ENCODE measurements around the gene BAZ2A. TPM values are rescaled to one million over a fixed set of nuclear protein-coding genes. Genes with fewer than 3 reads are reported as not detected.

BAZ2A gene
- total RNA-seq, 1 experiment from 2014 or later: 106 TPM

GRCh38 chr12:56551070-56551469 is 79.1 kb downstream of the BAZ2A start:
- no peak overlapping the region for H3K27ac ChIP-seq (ENCODE audit: low read depth, low read length)
- CTCF ChIA-PET: no interaction called here
- DNase-seq (ENCODE audit: low read depth, low spot score): no peak
- peaks cover 68% of the 10 kb centered on the region for H3K79me2 ChIP-seq (ENCODE audit: insufficient read depth, low read length)
- POLR2A ChIA-PET: interaction anchor here (0.7 kb wide), 1 partner anchor 809 kb away, joined by 4 read pairs; no protein-coding TSS in a partner anchor
- RAD21 ChIA-PET (ENCODE audit: low non-redundant PET in 1 of 2, low total read pairs in 2 of 2, uncharacterized antibody in 2 of 2, unreplicated experiment in 2 of 2): no interaction called here
- intact Hi-C loops (cut with micrococcal nuclease): no loop called here
- no peaks in the 10 kb centered on the region; a peak in 1 of 4 replicates for H3K4me1 ChIP-seq (ENCODE audit: control insufficient read depth in 1 of 2, insufficient read depth in 2 of 2, low read length in 2 of 2)
- ATAC-seq: no peak
- H3K4me2 ChIP-seq (ENCODE audit: low read length): no peak overlapping the region
- H4K20me1 ChIP-seq (ENCODE audit: insufficient read depth): no peaks in the 10 kb centered on the region
- H3K9me3 ChIP-seq (ENCODE audit: control insufficient read depth in 1 of 2, insufficient read depth in 1 of 2, low read depth in 1 of 2, low read length in 2 of 2): no peaks in the 10 kb centered on the region
- H2AFZ ChIP-seq (ENCODE audit: low read depth, low read length, poor library complexity, severe bottlenecking): no peak overlapping the region
- no peaks in the 10 kb centered on the region for H3K36me3 ChIP-seq (ENCODE audit: control insufficient read depth in 1 of 2, insufficient read depth in 2 of 2, low read length in 2 of 2)
- no peak overlapping the region for H3K9ac ChIP-seq (ENCODE audit: low read length)
- H3K27me3 ChIP-seq (ENCODE audit: insufficient read depth, low read length): no peaks in the 10 kb centered on the region
- BruUV-seq (replicated peaks): no TSS peak
- no peak overlapping the region for H3K4me3 ChIP-seq (replicated peaks in 1 of 2; ENCODE audit: low read depth in 1 of 2, low read length in 2 of 2)
- TF ChIP-seq CTCF (IDR thresholded peaks at IDR 0.05 in 2 of 3, conservative IDR thresholded peaks at IDR 0.05 in 1 of 3; ENCODE audit: borderline replicate concordance in 1 of 3, insufficient read depth in 1 of 3, low read depth in 2 of 3, low read length in 2 of 3) (no peak), SP1 (IDR thresholded peaks at IDR 0.05; ENCODE audit: low read depth) (no peak), TCF7L2 (IDR thresholded peaks at IDR 0.05; ENCODE audit: borderline replicate concordance, extremely low read depth, insufficient read depth, insufficient read length) (no peak), YY1 (IDR thresholded peaks at IDR 0.05; ENCODE audit: extremely low read depth, insufficient replicate concordance, low read depth, low read length) (no peak), JUND (IDR thresholded peaks at IDR 0.05) (no peak), SIN3A (IDR thresholded peaks at IDR 0.05; ENCODE audit: low read depth) (no peak), MAX (IDR thresholded peaks at IDR 0.05) (no peak), ZBTB33 (IDR thresholded peaks at IDR 0.05; ENCODE audit: extremely low read depth, insufficient replicate concordance, low read length) (no peak), ZFX (IDR thresholded peaks at IDR 0.05) (no peak), SRF (IDR thresholded peaks at IDR 0.05; ENCODE audit: low read depth) (no peak), RAD21 (IDR thresholded peaks at IDR 0.05; ENCODE audit: low read depth) (no peak), EZH2phosphoT487 (IDR thresholded peaks at IDR 0.05; ENCODE audit: borderline replicate concordance) (no peak), ZNF274 (IDR thresholded peaks at IDR 0.05; ENCODE audit: low read depth, low read length) (no peak), FOSL1 (IDR thresholded peaks at IDR 0.05; ENCODE audit: low read depth) (no peak)
- TF ChIP-seq, protein P1, sequence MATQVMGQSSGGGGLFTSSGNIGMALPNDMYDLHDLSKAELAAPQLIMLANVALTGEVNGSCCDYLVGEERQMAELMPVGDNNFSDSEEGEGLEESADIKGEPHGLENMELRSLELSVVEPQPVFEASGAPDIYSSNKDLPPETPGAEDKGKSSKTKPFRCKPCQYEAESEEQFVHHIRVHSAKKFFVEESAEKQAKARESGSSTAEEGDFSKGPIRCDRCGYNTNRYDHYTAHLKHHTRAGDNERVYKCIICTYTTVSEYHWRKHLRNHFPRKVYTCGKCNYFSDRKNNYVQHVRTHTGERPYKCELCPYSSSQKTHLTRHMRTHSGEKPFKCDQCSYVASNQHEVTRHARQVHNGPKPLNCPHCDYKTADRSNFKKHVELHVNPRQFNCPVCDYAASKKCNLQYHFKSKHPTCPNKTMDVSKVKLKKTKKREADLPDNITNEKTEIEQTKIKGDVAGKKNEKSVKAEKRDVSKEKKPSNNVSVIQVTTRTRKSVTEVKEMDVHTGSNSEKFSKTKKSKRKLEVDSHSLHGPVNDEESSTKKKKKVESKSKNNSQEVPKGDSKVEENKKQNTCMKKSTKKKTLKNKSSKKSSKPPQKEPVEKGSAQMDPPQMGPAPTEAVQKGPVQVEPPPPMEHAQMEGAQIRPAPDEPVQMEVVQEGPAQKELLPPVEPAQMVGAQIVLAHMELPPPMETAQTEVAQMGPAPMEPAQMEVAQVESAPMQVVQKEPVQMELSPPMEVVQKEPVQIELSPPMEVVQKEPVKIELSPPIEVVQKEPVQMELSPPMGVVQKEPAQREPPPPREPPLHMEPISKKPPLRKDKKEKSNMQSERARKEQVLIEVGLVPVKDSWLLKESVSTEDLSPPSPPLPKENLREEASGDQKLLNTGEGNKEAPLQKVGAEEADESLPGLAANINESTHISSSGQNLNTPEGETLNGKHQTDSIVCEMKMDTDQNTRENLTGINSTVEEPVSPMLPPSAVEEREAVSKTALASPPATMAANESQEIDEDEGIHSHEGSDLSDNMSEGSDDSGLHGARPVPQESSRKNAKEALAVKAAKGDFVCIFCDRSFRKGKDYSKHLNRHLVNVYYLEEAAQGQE (IDR thresholded peaks at IDR 0.05; ENCODE audit: low read depth): no peak
- no peaks in the 10 kb centered on the region for H3K9me2 ChIP-seq (ENCODE audit: insufficient read depth)
